Prostate gland (tissue), 2 donors: Measurements from ENCODE around the gene ITK.

Experiments used
- POLR2A ChIP-seq: fragments of 450-650 bp; IDR thresholded peaks from one replicate; pipeline ENCODE4 v1.6.1; 2016; ENCODE audit warnings: antibody characterized with exemption, mild to moderate bottlenecking
- TF ChIP-seq, protein P1 (sequence below), 4 experiments: fragments of 200-600 bp in 2 of 4; fragments of 450-650 bp in 2 of 4; sonication (generic) in 2 of 4; IDR thresholded peaks; 1 replicate in 3 of 4; 2 replicates in 1 of 4; pipeline ENCODE4 v1.5.1; 2016 to 2019; ENCODE audit warnings: antibody characterized with exemption in 4 of 4, mild to moderate bottlenecking in 2 of 4, moderate library complexity in 2 of 4

DNA sequence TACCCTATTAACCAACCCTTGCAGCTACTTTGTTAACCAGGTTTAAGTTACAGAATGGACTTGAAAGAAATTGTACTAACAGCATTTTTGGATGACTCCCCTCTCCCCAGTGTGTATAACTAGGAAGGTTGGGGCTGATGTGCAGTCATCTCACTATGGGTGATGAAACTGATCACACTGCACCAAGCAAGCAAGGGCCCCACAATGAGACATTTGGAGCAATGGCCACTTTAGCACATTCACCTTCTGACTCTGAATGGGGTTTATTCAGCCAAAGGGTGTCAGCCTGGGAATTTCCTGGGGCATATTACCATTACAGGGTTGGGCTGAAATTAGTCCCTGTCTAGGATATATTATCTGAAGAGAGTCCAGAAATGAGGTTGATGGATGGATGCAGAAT, 66.6 kb downstream of the ITK start:
- TF ChIP-seq POLR2A: no peak
- TF ChIP-seq, protein P1, sequence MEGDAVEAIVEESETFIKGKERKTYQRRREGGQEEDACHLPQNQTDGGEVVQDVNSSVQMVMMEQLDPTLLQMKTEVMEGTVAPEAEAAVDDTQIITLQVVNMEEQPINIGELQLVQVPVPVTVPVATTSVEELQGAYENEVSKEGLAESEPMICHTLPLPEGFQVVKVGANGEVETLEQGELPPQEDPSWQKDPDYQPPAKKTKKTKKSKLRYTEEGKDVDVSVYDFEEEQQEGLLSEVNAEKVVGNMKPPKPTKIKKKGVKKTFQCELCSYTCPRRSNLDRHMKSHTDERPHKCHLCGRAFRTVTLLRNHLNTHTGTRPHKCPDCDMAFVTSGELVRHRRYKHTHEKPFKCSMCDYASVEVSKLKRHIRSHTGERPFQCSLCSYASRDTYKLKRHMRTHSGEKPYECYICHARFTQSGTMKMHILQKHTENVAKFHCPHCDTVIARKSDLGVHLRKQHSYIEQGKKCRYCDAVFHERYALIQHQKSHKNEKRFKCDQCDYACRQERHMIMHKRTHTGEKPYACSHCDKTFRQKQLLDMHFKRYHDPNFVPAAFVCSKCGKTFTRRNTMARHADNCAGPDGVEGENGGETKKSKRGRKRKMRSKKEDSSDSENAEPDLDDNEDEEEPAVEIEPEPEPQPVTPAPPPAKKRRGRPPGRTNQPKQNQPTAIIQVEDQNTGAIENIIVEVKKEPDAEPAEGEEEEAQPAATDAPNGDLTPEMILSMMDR (IDR thresholded peaks at IDR 0.05): no peak
